ELF-1 (cell line): ENCODE measurements around the gene L3MBTL1.
"Not testable (repeated sequence)": the region's sequence is repeated elsewhere in the genome, so short reads cannot be mapped to it uniquely, and the experiment has no call there.

ENCODE experiments used
- DNase-seq: peaks from one replicate; pipeline ENCODE4 v3.0.0-alpha.2; 2016; ENCODE audit warnings: low read depth, low spot score

The L3MBTL1 gene

DNA sequence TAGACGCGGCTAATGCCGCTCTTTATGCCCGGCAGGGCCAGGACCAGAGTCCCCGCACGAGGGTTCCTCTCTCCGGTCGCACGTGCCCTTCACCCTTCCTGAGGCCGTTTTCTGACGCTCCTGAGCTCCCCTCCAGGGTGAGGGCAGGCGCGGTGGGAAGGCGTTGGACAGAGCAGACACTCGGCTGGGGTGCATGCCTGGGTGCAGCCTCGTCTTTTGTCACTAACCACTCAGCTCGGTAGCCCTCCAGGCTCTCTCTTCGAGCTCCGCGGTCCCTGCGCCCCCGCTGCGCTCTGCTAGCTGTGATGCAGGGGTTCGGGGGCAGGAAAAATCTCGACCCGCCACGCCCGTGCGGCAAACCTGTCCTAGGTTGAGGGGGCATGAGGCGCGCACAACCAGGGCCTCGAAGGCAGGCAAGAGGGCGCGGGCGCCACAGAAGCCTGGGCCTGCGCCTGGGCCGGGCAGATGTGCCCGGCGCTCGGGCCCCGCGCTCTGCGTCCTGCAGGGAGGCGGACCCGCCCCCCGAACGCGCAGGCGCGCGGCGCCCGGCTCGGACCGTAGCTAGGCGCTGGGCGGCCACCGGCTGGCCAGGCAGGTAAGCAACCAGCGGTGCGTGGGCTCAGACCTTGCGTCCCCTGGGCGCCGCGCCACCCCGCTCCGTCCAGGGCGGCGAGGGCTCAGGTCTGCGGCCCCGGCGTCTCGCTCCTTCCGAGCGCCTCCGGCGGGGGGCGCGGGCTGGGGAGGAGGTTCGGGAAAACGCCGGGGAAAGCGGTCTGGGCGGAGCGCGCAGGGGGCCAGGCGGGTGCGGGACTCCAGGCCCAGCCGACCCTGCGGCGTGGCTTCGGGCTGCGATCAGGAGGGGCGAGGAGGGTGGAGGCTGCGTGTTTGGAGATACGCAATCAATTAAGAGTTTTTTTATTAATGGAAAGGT, at the start of gene L3MBTL1:
Gene L3MBTL1 (plus strand): TSS at position 548 of the 931 bp plus-strand sequence. CDS start 5,807 bp downstream, outside the sequence.
- peak; percentile 82 for DNase-seq

DNA sequence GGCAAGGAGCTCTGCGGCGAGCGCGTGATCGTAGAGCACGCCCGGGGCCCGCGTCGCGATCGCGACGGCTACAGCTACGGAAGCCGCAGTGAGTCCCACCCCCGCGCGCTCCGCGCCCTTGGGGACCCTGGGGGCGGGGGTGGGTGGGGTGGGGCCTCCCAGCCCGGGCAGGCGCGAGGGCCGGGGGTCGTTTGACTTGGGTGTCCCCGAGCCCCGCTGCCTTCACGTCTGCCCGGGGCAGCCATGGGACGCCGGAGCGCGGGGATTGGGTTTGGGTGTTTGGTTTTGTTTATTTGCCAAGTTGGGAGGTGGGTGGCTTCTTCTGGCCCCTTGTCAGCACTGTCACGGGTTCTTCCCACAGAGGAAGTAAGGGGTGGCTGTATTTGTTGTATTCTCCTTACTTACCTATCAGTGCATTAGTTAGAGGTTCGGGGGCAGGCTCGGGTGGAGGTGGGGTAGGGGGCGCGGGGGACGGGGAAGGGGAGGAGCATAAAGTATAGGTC, 49.0 kb upstream of the L3MBTL1 start:
- no peak for DNase-seq

DNA sequence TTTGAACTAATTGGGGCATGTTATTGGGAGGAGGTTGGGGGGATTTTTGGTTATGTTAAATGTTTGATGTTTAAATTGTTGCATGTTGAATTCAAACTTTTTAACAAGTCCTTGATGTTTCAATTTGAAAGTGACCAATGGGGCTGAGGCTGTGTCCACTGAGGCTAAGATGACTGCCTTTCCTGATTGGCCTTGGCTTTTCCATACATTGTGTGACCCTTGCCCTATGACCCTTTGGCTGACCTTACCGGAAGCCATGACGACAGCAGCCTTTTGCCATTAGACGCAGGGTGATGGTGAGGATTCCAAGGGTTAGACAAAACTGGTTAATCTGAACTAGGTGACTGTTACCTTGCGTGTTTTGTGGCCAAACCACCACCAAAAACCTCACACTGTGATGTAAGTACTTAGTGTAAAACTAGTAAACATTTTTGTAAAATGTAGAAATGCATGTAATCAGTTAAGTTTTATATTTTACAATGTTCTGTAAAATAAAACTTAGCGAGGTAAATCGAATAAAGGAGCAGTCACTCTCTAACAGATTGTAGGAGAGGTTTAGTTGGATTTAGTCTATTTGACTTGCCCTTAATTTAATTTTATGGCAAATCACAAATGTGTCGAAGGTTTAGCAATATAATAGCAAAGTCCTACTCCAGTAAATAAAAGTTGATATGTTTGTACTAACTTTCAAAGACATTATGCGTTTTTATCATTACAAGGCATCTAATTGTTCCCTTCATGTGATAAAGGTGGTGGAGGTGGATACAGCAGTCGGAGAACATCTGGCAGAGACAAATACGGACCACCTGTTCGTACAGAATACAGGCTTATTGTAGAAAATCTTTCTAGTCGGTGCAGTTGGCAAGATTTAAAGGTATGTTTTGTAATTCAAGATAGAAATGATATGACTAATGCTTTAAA, 48.2 kb upstream of the L3MBTL1 start:
- peak; percentile 60 for DNase-seq

DNA sequence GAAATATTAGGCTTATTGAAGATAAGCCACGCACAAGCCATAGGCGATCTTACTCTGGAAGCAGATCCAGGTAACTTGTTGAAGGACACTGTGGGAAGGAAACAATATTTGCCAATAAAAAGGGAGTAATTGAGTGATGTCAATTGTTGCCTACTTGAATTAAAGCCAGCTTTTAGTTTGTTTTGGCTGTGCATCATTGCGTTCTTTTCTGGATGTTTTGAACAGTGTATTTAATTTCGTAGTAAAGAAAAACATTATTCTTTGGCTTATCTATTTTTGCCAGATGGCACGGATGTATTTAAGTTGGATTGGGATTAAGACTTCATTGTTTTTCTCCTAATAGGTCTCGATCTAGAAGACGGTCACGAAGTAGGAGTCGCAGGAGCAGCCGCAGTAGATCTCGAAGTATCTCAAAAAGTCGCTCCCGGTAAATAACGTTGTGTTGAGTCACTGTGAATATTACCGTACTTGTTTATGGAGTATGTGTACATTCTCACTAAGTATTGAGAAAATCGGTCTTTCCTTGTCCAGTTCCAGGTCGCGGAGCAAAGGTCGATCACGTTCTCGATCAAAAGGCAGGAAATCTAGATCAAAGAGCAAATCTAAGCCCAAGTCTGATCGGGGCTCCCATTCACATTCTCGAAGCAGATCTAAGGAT, 47.2 kb upstream of the L3MBTL1 start:
- no peak for DNase-seq

DNA sequence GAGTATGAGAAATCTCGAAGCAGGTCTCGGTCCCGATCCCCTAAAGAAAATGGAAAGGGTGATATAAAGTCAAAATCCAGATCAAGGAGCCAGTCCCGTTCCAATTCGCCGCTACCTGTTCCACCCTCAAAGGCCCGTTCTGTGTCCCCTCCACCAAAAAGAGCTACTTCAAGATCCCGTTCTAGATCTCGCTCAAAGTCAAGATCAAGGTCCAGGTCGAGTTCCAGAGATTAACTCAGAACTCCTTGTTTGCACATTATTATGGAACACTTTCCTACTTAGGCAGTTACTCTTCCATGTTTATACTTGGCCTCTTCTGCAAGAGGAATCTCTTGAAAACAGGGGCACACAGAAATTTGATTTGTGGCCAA, 46.7 kb upstream of the L3MBTL1 start:
- DNase-seq: no peak

DNA sequence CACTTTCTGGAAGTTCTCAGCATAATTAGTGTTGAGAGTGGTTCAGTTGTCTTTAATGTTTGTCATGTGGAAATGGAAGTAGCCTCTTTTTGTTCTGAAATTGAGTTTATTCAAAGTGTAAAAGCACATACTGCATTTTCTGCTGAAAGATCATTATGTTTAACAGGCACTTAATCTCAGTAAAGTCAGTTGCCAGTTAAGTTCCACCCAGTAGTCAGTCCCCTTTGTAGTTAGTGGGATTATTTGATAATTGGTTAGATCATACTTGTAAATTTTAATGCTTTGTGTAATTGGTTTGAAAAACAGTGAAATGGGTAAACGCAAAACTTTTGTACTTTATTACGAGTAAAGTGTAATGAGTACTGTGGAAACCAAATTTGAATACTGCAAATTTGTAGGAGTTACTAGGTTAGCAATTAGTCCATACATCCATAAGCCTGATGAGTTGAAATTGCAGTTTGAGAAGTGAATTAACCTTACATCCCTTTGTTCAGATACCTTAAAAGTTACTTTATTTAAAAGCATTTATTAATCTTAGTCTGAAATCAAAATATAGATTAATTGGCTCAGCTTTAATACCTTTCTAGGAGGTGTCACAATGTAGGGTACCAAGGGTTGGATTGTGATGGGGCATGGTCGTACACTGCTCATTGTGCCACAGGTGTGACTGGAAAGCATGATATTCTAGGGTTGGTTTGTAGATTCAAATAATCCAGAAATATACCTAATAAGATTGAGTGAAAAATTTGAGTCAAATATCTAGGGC, 45.4 kb upstream of the L3MBTL1 start:
- DNase-seq: no peak

DNA sequence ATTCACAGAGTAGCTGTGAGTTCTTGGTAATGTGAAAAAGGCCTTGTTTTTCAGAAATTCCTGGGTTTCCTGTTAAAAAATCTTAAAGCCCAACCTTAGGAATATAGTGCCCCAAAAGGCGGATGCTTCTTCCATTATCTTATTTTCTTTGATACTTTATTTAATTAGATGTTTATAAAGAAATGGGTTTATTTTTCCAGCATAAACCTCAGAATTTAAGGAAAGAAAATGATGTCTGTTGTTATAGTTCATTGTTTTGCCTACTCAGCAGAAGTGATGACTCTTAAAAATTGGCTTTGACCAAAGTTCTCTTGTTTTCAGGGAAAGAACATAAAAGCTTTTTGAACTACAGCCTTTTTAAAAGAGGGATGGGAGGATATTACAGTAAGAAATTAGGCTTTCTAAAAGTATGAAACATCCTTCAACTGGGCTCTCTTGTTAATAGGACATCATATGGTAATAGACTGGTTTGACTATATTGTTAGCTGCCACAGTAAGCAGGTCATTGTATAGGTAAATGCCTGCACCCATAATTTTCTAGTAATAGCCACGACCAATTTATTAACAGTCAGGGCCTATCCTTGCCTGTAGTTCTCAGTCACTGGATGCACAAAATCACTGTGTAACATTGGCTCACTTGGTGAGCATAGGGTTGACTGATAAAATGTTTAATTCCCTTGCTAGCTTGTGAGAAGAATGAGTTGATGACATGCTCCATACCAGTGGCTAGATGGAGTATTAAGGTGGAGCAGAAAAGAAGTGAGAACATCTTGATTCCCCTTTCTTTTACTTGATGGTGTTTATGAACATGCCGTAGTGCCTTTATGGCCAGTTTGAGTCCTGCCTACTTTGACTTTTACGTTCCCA, 44.6 kb upstream of the L3MBTL1 start:
- DNase-seq: no peak

DNA sequence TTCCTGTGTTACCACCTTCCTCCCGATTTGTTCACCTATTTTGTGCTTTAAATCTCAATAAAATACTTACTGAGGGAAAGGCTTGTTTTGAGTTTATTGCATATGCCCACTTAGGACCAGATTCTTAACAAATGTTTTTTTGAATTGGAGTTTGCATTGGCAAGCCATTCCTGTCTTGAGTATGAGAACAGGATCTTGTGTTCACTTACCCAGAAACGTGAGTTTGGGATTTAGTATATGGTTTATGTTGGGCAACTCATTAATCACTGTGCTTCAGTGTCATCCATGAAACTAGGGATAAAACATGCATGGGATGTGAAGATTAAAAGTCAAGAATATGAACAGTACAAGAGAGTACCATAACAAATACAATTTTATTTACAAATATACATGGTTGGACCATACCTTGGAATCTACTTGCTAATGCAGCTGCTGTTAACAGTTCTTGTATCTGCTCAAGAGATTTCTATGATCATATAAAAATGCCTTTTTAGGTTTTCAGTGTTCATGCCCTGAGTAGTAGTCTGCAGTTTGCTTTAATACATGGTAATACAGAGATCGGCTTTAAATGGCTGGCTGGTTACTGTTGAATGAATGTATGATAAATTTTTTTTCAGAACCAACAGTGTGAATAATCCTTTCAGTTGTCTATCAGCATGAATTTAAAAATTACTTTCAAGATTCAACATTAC, 43.8 kb upstream of the L3MBTL1 start:
- DNase-seq: no peak

DNA sequence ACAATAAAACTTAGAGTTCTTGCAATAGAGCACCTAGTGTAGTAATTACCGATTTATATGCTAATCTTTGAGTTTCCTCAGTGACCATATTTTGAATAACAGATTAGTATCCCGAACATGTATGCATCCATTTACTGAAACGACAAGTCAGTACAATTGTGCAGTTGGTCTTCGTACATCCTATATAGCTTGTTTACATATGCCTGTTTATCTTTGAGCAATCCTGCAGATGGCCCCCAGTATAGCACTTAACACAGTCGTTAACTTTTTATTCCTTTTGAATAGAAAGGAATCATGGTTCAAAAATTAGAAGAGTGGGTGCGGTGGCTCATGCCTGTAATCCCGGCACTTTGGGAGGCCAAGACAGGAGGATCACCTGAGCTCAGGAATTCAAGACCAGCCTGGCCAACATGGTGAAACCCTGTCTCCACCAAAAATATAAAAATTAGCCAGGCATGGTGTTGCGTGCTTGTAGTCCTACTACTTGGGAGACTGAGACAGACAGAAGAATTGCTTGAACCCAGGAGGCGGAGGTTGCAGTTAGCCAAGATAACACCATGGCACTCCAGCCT, 43.2 kb upstream of the L3MBTL1 start:
- DNase-seq: no peak

DNA sequence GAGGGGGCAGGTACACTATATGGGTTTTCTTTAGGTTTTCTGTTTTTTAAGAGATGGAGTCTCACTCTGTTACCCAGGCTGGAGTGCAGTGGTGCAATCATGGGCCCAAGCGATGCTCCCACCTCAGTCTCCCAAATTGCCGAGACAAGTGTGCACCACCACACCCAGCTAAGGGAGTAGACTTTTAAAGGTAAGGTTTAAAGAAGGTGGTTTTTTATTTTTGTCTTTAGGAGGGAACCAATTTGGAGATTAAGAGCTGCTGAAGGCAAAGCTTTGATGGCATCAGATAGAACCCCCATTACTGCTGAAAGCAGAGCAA, 41.9 kb upstream of the L3MBTL1 start:
- DNase-seq: no peak

DNA sequence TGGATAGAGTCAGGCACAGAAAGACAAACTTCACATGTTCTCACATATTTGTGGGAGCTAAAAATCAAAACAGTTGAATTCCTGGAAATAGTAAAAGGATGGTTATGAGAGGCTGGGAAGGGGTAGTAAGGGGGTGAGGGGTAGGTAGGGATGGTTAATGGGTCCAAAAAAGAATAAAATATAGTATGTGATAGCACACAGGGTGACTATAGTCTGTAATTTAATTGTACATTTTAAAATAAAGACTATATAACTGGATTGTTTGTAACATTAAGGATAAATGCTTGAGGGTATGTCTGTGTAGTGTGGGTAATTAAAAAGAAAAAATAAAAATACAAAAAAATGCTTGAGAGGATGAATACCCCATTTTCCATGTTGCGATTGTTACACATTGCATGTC, 39.9 kb upstream of the L3MBTL1 start:
- no peak for DNase-seq

DNA sequence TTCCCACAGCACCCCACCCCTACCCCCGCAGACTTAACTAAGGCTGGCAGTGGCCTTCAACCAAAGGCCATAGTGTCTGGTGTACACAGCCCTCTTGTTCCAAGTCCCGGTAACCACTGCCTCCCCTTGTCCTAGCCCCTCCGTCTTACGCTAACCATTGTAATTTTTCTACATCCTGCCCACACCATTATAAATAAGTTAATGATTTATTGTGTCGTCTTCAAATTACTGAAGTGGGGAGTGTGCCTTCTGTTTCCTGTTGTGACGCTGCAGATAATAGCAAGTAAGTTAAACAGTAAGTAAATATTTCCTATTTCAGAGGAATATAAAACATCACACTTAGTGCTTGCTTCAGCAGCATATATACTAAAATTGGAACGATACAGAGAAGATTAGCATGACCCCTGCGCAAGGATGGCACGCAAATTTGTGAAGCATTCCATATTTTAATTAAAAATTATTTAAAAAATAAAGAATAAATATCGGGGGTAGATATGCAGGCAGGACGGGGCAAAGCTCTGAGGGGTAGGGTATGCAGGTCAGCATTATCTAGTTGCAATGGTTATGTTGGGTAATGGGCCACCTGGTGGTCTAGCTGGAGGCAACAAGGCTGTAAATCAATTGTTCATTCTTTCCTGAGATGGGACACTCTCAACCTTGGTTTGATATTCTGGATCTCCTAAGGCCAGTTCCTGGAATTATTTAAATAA, 34.7 kb upstream of the L3MBTL1 start:
- no peak for DNase-seq

DNA sequence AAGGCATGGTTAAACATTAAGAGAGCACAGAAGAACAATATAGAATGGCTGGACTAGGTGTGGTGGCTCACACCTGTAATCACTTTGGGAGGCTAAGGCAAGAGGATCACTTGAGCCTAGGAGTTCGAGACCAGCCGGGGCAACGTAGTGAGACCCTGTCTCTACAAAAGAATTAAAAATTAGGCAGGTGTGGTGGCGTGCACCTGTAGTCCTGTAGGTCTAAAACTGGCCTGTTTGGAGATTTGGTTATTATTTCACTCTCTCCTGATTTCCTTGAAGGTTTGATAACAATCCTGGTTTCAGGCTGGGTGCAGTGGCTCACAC, 34.2 kb upstream of the L3MBTL1 start:
- no peak for DNase-seq

DNA sequence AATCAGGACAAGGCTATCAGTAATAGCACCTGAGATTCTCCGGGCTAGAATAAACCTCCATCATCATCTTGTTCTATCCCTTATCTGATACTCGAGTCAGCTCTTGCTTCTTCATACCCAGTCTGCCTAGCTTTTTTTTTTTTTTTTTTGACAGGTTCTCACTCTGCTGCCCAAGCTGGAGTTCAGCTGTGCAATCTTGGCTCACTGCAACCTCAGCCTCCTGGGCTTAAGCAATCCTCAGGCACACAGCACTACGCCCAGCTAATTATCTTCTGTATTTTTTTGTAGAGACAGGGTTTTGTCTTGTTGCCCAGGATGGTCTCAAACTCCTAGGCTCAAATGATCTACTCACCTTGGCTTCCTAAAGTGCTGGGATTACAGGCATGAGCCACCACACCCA, 30.3 kb upstream of the L3MBTL1 start:
- no peak for DNase-seq

DNA sequence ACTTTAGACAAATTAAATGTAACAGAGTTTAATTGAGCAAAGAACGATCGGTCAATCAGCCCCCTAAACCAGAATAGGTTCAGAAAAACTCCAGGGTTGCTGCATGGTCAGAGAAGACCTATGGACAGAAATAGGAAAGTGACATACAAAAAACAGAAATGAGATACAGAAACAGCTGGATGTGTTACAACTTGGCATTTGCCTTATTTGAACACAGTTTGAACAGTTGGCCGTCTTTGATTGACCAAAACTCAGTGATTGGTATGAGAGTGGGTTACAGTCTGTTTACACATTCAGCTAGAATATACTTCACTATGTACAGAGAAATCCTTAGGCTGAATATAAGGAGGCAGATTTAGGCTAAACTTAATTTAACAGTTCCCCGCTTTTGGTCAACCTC, 29.9 kb upstream of the L3MBTL1 start:
- no peak for DNase-seq

DNA sequence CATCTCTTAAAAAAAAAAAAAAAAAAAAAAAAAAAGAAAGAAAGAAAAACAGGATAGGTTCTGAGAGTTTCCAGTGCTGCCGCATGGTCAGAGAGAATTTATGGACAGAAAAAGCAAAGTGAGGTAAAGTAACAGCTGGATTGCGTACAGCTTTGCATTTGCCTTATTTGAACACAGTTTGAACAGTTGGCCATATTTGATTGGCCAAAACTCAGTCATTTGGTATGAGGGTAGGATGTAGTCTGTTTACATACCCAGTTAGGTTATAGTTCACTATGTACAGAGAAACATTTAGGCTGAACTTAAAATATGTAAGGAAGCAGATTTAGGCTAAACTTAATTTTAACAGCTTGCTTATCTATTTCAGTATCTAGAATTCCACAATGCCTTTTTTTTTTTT, 17.5 kb upstream of the L3MBTL1 start:
- DNase-seq: no peak

DNA sequence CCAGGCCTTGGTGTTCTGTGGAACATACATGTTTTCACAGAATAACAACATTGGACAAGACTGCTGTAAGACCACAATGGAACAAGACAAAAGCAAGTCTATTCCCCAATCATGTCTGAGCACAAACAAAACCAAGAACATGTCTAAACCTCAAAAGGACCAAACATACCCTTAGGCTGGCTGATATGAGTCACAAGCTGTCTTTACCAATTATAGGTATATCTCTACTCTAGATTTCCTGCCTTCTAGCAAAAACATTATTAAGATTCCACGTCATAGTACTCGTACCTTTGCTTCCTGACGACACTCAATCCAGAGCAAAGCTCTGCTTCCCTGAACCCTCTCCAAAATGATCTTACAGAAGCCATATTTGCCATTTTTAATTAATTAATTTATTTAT, 15.4 kb upstream of the L3MBTL1 start:
- DNase-seq: no peak

DNA sequence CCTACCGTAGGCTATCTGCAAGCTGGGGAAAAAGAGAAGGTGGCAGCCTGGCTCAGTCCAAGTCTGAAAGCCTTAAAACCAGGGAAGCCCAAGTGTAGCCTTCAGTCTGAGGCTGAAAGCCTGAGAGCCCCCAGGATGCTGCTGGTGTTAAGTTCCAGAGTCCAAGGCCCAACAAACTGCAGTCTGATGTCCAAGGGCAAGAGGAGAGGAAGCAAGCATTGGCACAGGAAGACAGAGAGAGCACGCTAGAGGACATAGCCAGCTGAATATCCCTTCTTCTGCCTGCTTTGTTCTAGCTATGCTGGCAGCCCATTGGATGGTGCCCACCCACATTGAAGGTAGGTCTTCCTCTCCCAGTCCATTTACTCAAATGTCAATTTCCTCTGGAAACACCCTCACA, 12.1 kb upstream of the L3MBTL1 start:
- DNase-seq: no peak

DNA sequence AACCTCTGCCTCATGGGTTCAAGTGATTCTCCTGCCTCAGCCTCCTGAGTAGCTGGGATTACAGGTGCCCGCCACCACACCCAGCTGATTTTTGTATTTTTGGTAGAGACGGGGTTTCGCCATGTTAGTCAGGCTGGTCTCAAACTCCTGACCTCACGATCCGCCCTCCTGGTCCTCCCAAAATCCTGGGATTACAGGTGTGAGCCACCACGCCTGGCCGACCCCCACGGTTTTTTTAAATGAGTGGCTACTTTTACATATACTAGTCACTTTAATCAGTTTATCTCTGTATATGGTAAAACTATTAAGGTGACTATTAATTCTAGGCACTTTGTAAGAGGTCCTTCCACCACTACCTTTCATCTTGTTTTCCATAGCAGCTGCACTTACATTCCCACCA, 5.5 kb upstream of the L3MBTL1 start:
- DNase-seq: not testable (repeated sequence)
